NCI-H146 treated with DMSO at 0.1 percent for 48 hours (cell line): ENCODE results near the gene MYO1A.

Experiments
- DNase-seq: peaks from one replicate; lab custom pipeline; 2025; ENCODE audit not compliant: unreplicated experiment; lab: John Stamatoyannopoulos, UW

The MYO1A gene

GRCh38 chr12:57049890-57050289 lies at the start of gene MYO1A:
MYO1A (minus strand) TSS chr12:57050129; CDS start chr12:57048323, 1,806 bp downstream.
- DNase-seq: no peak

DNA sequence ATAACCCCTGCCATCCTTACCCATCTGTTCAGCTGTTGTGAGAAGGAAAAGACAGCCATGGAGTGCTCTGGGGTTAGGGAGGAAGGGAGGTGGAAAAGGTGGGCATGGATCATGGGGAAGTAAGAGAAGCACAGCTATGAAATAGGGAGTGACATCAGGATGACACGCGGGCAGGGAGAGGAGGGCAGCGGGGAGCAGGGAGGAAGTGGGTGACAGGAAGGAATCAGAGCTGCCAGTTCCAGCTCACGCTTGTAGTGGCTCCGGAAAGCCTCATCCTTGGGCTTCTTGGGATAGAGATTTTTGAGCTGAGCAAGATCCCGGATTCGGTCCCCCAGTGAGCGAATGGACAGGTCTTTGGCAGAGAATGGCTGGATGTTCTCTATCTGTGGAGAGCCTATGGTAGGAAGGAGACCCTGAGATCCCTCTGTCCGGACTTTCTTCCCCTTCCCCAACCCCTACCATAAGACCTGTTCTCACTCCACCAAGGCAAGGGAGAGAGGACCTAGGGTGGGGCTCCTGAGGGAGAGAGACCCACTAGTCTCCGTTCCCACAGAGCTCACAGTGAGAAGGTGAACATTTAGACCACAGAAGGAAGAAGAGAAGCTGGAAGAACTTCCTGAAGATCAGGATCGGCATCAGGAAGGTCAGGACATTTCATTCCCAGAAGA lies 49.3 kb upstream of the MYO1A start:
- DNase-seq: no peak

DNA sequence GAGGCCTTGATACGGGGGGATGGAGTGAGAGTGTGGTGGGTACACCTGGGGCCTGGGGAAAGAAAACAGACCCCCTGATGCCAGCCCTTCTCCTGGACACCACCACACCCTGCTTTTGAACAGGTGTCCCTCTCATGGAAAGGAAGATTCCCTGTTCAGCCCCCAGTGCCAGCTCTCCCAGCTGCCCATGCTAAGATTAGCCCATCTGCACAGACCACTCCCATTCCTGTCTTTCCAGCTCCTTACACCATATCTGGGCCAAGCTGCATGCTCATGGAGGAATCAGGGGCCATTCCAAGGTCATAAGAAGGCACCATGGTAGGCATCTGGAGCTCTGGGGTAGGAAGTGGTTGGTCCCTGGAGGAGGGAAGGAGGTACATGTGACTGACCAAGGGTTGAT lies 48.6 kb upstream of the MYO1A start:
- no peak for DNase-seq

- no peak for DNase-seq
Observed at GRCh38 chr12:57097554-57097835, 47.6 kb upstream of the MYO1A start.

GRCh38 chr12:57096748-57097553 lies 47.0 kb upstream of the MYO1A start:
- no peak for DNase-seq

DNA sequence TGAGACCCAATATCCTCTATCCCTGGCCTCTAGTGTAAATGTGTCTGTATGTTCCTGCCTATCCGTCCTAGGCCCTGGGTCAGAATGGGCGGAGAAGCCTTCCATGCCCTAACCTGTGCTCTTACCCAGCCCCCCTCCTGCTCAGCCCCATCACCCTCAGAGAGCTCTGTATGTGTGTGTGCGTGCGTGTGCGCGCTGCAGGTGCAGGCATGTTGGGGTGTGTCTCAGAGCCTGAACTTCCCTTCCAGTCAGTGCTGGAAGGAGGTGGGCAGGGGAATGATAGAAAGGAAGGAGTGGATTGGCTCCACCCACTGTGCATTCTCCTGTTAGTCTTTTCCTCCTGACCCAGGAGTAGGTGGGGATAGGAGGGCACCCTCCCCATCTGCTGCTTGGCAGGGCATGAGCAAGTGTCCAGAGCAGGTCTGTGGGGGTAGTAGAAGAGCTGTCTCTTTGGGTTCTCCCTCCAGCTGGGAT lies 46.2 kb upstream of the MYO1A start:
- no peak for DNase-seq

DNA sequence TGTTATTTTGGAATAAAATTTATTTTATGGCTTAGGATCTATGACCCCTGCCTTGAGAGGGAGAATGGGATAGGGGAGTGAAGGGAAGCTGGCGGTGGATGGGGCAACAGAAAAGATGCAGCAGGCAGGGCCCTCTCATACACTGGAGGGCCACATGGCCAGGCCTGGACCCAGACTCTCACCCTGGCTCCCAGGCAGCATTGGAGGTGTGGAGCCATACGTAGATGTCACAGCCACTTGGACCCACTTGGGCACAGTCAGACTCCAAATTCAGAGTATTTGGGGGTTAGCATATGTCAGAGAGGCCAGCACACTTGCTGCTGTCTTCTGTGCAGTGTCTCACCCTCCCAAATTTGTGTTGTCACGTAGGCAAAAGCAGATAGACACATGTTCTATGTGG lies 45.5 kb upstream of the MYO1A start:
- no peak for DNase-seq

DNA sequence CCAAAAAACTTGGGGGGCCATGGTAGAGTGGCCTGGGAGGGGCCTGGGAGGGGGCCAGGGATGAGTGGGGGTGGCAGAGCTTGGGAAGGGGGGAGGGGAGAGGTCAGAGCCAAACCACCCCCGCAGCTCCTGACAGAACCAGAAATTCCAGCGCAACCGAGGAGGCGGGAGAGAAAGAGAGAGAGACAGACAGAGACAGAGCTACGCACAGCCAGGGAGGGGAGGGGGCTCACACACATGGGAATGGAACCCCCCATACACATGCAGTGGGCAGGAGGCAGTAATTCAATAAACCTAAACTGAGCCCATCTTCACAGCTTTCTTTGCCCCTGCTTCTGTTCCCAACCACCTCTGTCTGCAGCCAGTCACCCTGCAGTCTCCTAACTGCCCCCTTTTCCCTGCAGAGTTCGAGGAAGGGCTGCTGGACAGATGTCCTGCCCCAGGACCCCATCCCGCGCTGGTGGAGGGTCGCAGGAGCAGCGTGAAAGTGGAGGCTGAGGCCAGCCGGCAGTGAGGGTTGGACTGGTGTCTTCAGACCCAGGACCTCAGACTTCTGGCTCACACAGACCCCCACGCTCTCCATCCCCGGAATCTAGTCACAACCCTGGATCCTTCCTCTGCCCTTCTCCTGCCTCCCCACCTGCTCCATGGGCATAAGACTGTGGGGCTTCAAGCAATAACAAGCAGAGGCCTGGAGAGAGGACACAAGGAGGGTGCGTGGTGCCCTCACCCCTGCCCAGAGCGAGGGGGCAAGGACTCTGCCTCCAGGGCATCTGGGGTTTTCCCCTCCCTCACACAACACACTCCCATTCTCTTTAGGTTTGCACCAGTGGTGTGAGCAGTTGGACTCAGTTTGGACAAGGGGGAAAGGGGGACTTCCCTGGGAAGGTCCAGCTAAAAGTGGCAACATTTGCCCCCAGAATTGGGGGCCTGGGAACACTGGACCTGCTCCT lies 44.6 kb upstream of the MYO1A start:
- DNase-seq: no peak

DNA sequence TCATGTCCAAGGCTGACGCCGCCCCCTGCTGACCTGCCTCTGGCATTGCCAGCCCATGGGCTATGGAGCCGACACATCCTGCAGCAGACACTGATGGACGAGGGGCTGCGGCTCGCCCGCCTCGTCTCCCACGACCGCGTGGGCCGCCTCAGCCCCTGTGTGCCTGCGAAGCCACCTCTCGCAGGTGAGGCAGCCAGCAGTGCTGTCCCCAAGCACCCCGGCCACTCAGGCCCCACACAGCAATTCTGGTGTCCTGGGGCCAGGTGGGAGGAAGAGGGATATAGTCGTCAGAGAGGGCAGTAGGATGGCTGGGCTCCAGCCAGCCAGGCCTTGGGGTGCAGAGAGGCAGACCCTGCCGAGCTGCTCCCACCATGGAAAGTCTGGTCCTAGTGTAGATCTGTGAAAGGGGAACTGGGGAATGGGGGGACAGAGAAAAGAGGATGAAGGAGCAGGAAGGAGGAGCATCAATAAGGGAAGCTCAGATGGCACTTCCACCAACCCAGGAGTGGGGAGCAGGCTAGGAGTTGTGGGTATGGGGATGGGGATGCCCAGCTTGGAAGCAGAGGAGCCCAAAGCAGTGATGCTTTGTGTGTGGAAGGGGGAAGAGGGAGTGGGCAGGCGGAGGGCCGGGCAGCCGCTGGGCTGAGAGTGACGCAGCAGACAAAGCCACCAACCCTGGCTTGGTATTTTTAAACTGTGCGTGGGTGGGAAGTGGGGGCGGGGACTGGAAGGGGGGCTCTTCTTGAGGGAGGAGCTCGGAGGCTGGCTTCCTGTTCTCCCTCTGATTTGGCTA lies 43.7 kb upstream of the MYO1A start:
- no peak for DNase-seq

DNA sequence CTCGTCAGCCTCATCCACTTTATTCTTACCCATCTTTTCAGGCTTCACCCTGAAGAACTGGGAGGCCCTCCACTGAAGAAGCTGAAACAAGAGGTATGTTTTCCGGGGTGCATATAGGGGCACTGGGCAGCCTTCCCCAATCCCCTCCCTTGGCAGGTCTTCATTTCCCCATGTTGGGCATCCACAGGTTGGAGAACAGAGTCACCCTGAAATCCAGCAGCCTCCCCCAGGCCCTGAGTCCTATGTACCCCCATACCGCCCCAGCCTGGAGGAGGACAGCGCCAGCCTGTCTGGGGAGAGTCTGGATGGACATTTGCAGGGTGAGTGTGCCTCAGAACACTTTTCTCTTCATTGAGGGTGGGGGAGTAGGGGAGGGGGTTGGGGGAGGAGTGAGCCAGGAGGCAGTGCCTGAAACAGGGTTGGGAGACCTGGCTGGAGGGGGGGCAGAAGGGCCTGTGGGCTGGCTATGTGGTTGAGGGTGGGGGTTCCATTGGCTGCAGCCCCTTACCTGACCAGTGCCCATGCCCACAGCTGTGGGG lies 43.0 kb upstream of the MYO1A start:
- DNase-seq: no peak

DNA sequence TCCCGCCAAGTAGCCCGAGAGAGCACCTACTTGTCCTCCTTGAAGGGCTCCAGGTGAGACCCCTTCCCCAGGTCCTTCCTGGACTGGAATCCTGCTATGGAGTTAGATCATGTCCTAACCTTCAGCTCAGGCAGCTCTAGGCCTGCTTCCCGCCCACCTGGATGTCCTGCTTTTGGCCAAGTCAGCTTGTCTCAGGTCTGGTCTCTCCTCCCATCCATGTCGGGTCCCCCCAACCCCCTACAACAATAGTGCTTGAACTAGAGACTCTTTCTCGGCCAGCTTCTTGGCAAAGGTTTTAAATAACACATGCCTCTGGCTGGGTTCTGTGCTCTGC lies 42.6 kb upstream of the MYO1A start:
- DNase-seq: no peak

- DNase-seq: no peak
Observed at GRCh38 chr12:57091638-57092528, 42.0 kb upstream of the MYO1A start.

DNA sequence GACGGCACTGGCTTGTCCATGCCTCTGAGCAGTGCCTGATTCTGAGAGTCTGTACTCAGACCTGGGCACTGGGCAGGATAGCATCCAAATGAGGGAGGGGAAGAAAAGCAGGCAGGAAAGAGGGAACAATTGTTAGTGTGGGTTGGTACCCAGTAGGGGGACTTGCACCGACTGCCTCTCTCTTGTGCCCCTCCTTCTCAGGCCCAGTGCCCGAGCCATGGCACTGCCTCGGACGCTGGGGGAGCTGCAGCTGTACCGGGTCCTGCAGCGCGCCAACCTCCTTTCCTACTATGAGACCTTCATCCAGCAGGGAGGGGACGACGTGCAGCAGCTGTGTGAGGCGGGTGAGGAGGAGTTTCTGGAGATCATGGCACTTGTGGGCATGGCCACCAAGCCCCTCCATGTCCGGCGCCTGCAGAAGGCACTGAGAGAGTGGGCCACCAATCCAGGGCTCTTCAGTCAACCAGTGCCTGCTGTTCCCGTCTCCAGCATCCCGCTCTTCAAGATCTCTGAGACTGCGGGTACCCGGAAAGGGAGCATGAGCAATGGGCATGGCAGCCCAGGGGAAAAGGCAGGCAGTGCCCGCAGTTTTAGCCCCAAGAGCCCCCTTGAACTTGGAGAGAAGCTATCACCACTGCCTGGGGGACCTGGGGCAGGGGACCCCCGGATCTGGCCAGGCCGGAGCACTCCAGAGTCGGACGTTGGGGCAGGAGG lies 41.2 kb upstream of the MYO1A start:
- no peak for DNase-seq

DNA sequence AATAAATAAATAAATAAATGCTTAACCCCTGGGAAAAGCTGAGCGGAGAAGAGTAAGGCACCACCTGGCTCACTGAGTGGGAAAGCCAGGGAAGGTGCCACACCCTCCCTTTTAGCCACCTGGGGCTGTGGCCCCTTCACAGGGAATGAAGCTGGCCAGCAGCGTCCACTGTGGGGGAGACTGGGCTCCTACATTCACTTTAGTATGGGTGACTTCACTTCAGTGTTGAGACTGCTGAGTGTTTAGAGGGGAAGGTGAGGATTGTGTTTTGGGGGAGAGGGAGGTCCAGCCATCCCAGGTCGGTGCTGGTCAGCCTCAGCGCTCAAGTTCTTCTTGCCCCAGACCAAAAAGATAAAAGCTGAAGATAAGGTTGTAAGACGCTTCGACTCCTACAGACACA lies 40.6 kb upstream of the MYO1A start:
- DNase-seq: no peak

DNA sequence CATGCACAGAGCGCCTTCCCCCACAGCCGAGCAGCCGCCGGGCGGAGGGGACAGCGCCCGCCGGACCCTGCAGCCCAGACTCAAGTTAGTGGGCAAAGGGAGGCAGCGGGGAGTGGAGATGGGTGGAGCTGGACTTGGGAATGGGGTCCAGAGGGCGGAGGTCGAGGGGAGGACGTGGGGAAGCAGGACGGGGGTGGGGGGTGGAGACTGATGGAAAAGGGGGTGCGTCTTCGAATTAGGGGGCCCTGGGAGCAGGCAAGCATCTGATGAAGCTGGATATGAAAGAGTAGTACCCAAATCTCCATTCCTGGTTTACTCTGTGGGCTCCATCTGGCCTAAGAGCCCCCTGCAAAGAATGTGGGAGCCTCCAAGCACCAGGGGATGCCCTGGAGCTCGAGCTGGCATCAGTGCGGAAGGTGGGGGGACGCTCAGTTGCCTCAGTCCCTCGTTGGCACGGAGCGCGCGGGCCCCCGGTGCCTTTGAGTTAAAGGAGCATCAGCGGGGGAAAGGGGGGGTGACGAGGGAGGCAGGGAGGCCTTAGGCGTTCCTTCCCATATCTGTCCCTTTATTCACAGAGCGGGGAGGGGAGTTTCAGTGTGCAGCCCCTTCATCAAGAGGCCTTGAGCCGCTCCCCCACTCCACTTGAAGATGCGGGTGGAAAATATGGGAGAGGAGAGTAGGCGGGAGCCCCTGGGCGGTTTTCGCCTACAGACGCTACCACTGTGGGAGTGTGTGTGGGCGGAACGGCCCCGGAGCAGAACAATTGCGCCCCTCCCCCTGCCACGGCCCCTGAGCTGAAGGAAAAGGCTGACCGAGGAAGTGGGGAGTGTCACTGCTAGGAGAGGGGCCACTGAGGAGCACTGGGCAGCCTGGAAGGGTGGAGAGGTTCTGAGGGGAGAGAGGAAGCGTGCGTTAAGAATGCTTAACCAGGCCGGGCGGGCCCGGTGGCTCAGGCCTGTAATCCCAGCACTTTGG lies 39.6 kb upstream of the MYO1A start:
- DNase-seq: no peak

GRCh38 chr12:57088354-57089270 lies 38.7 kb upstream of the MYO1A start, which contains the start of gene NAB2:
NAB2 (plus strand) TSS chr12:57089114; CDS start chr12:57089272, 158 bp downstream.
- DNase-seq: peak; percentile 75
